ENCODE measurements around the gene KAT2A.

DNA sequence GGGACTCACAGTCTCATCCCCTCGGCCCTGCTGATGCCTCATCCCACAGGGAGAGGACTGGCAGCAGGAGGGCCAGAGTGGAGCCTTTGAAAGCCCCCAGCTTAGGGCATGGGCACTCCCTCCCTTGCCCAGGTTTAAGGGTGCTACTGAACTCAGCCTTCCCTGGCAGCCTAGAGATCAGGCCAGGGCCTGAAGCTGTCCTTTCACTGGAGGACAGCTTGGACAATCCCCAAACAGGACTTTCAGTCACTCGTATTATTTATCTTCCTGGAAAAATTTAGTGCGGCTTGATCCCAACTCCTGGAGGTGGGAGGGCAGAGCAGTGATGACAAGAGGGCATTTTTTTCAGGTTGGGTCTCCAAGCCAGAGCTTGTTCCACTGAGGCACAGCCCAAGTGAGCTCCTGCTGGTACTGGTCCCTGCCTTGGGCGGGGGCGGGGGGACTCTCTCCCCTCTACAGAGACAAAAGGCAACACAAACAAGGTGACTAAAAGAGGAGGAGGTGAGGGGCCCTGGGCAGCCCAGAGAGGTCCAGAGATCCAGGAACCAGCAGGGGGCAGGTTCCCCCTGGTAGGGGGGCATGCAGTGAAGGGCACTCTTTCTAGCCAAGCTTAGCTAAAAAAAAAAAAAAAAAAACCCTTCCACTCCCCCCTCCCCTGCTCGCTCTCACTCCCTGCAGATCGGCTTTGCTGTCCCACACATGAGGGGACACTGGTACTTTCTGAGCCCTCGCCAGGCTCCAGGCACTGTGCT, 24.6 kb downstream of the KAT2A start:
- TF ChIP-seq, protein P1, sequence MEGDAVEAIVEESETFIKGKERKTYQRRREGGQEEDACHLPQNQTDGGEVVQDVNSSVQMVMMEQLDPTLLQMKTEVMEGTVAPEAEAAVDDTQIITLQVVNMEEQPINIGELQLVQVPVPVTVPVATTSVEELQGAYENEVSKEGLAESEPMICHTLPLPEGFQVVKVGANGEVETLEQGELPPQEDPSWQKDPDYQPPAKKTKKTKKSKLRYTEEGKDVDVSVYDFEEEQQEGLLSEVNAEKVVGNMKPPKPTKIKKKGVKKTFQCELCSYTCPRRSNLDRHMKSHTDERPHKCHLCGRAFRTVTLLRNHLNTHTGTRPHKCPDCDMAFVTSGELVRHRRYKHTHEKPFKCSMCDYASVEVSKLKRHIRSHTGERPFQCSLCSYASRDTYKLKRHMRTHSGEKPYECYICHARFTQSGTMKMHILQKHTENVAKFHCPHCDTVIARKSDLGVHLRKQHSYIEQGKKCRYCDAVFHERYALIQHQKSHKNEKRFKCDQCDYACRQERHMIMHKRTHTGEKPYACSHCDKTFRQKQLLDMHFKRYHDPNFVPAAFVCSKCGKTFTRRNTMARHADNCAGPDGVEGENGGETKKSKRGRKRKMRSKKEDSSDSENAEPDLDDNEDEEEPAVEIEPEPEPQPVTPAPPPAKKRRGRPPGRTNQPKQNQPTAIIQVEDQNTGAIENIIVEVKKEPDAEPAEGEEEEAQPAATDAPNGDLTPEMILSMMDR (optimal IDR thresholded peaks at IDR 0.05 in 1 of 3, IDR thresholded peaks at IDR 0.05 in 1 of 3, conservative IDR thresholded peaks at IDR 0.05 in 1 of 3; ENCODE audit: extremely low read depth in 1 of 3, insufficient read depth in 2 of 3, low read length in 3 of 3), result no peak
- no peak for TF ChIP-seq EZH2 (IDR thresholded peaks at IDR 0.05; ENCODE audit: low read length)

Measured in keratinocyte (primary cell).